HPDE6-E6E7 (cell line): ENCODE measurements around the gene WNT2.
"Not testable (repeated sequence)": the region's sequence is repeated elsewhere in the genome, so short reads cannot be mapped to it uniquely, and the experiment has no call there.

ENCODE experiments used
- DNase-seq: peaks from one replicate; pipeline ENCODE4 v3.0.0; 2011; ENCODE audit warnings: missing footprints; ENCODE audit errors: extremely low spot score

Gene WNT2

GRCh38 chr7:117264716-117265115 lies 58.1 kb downstream of the WNT2 start:
- DNase-seq: no peak

DNA sequence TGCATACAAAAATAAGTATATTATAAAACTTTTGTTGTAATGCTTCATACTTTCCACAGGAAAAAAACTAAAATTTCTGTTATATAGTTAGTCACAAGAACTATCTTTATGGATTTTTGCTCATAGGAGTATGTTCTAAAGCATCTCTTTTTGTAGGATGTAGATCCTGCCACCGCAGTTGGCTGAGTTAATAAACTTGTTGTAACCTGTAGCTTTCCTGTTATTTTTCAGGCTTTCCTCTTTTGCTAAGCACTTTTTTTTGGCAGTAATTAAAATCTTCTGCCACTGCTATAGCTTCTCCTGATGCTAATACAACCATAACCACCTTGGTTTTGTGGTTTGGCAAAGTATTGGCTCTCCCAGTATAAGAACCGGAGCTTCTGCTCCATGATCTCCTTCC lies 60.3 kb downstream of the WNT2 start:
- DNase-seq: no peak

DNA sequence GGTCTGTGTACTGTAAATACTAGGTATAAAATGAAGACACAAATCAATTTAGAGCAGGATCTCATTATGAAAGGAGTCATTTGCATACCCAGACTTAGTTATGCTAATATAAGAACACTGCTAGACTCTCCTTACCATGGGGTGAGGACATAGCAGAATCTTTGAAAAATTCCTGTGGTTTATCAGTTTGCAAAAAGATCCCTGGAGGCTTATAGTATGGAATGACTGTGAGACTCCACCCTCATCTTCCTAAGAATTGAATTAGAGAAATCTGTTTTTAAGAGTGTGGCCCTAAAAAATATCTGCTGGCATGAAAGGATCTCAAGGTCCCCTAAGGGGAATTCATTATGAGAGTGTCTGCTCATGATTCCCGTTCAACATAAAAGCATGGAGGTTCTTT lies 63.2 kb downstream of the WNT2 start:
- no peak for DNase-seq

DNA sequence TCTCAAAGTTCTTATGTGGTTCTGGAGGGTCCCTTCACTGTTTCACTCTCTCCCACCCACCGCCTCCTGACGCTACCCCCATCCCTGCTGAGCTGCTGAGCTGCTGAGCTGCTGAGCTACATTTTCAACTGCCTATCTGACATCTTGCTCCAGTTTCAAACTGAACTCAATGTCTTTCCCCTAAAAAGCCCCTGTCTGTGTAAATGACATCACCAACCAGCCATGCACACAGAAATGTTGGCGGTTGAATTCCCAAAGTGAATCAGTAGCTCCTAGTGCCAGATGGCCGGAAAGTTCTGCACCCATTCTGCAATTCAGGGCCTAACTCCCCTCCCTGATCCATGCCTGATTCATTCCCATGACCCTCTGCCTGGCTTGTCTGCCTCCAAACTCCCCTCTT lies 71.2 kb downstream of the WNT2 start:
- DNase-seq: no peak

- no peak for DNase-seq
Observed at GRCh38 chr7:117250801-117251200, 72.1 kb downstream of the WNT2 start.

- no peak for DNase-seq
Observed at GRCh38 chr7:117250245-117250644, 72.6 kb downstream of the WNT2 start.

GRCh38 chr7:117249696-117250095 lies 73.2 kb downstream of the WNT2 start:
- no peak for DNase-seq

GRCh38 chr7:117248829-117249228 lies 74.0 kb downstream of the WNT2 start:
- DNase-seq: no peak

GRCh38 chr7:117247809-117248208 lies 75.0 kb downstream of the WNT2 start:
- no peak for DNase-seq

DNA sequence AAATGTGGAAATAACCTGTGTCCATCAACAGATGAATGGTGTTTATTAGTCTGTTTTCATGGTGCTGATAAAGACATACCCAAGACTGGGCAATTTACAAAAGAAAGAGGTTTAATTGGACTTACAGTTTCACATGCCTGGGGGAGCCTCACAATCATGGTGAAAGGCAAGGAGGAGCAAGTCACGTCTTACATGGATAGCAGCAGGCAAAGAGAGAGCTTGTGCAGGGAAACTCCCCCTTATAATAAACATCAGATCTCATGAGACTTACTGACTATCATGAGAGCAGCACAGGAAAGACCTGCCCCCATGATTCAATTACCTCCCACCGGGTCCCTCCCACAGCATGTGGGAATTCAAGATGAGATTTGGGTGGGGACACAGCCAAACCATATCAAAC lies 77.2 kb downstream of the WNT2 start:
- not testable (repeated sequence) for DNase-seq

DNA sequence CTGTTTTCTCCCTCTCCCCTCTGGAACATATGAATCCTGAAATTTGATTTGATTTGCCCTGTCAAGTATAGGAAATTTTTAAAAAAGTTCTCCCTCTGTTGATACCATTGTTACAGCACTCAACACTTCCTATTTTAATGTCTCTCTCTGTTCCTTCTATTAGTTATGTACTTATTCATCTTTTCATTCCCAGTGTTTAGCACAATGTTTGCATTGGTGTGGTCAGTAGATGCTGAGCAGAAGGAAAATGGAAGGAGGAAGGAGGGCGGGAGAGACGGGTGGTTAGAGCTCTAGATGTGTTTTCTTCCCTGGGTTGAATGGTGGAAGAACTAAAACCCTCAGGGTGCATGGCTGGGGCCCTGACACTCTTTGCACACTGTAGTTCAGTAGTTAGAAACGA lies 79.5 kb downstream of the WNT2 start:
- no peak for DNase-seq

DNA sequence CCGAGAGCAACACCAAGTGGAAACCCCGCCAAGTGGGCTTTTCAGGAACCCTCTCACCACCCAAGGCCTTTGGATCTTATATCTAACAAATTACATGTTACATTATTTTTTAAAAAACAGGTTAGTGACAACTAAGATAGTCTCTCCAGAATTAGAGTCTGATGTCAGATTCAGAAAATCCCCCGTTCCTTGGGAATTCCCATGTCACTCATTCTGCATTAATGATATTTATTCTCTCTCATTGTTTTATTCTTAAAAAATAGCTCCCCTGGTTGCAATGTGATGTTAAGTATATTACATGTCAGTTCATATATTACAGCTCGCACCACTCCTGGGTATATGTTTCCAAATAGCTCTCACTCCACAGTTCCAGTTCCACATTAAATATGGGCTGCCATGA lies 81.8 kb downstream of the WNT2 start:
- DNase-seq: no peak

- no peak for DNase-seq
Observed at GRCh38 chr7:117238937-117239336, 83.9 kb downstream of the WNT2 start.

DNA sequence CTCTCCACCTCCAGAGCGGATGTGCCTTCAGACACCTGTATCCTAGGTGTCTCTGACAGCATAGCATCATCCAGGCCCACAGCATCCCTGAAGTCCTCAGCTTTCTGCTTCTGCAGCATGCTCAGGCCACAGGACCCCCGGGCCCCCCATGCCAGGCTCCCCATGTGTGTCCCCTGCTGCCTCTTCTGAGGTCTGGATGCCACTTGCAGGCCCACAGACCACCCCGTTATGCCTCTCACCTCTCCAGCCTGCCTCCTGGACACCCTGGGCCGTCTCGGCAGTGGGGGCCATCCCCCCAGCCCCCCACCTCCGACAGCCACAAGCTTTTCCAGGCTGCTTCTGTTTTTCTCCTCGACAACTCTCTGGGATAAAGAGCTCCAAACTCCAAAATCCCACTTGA lies 84.4 kb downstream of the WNT2 start:
- no peak for DNase-seq

DNA sequence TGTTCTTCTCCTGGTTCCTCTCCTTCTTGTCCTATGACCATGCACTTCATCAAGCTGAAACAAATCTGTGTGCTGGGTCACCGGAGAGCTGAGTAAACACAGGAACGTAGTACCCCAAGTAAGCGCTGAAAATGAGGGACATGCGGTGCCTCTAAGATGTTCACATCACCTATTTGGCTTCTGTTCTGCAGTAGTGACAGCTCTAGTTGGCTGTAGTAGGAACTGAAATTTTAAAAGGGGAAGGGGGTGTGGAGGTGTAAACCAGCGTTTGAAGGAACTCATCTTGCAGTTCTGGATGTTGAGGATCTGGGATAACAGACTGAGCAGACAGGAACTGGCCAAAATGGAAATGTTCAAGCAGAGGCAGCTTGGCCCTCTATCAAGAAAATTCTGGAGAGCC lies 85.2 kb downstream of the WNT2 start:
- no peak for DNase-seq

DNA sequence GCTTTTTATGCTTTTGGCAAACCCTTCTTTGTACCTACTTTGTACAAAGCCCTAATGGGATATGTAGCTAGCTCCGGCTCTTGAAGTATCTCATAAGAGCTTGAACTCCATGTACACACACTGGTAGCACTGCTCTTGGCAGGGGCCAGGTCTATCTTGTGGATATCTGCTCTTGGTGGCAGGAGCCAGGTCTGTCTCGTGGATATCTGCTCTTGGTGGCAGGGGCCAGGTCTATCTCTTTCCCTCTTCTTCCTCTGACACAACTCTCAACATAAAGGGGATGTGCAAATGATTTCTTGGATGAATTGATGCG lies 91.9 kb downstream of the WNT2 start:
- DNase-seq: no peak

DNA sequence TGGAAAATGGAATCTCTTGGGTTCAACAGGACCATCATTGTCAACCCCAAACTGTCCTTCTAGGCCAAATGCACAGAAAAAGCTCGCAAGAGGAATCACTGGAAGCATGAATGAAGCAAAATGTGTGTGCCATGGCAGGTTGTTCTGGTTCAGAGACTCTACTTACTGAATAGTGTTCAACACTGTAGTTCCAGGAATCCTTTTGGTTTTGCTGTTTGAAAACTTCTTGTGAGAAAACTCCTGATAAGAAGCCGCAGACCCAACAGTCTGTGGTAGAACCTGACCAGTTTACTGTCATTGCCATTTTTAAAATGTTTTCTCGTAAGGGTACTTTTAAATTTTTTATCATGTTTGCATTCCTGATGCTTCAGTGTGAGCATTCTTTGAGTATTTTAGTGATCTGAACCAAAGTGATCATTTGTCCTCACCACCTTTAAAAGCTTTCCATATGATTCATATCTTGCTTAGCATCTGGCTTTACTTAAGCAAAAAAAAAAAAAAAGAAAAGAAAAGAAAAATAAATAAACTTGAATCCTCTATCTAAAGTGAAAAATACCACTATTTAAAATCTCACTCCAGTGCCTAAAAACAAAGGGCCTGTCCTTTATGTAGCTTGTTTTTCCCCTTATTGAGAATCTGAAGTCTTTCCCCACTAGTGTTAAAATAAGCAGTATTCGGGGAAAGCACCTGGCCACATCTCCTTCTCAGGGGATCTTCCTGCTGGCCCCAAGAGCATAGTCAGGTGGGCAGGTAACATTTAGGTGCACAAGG lies 92.4 kb downstream of the WNT2 start:
- no peak for DNase-seq

- DNase-seq: no peak
Observed at GRCh38 chr7:117229350-117229749, 93.5 kb downstream of the WNT2 start.

GRCh38 chr7:117227091-117227490 lies 95.8 kb downstream of the WNT2 start:
- no peak for DNase-seq

DNA sequence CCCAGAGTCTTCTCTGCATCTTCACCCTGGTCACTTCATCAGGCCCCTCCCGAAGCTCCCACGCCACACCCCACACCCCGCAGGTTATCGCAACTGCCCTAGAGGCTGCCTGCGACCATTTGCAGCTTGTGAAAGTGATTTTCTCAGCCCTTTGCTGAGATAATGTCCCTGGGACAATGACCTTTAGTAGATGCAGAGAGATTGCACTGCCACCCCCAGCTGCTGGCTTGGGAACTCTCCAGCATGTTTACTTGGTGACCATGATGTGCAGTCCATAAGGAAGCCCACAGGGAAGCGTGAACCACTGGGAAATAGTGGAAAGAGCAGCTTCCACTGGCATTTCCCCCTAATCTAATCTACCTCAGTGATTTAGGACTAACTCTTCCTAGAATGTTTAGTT lies 97.3 kb downstream of the WNT2 start:
- DNase-seq: no peak
